K562 (cell line): ENCODE measurements around the gene CXCR5. TPM values are rescaled to one million over a fixed set of nuclear protein-coding genes. Genes with fewer than 3 reads are reported as not detected.

ENCODE experiments used
- ARID2 ChIP-seq: fragments of 450-650 bp; IDR thresholded peaks from 2 replicates; pipeline ENCODE4 v1.6.1; 2017; ENCODE audit warnings: antibody characterized with exemption, mild to moderate bottlenecking
- BRD4 ChIP-seq: fragments of 200-600 bp; sonication (generic); IDR thresholded peaks from 2 replicates; pipeline ENCODE4 v1.6.1; 2017; ENCODE audit warnings: inconsistent platforms
- GTF2F1 ChIP-seq: IDR thresholded peaks from 2 replicates; pipeline ENCODE4 v1.6.1; 2011; ENCODE audit warnings: low read depth, low read length, improper control_type of control experiment
- HEY1 ChIP-seq: fragments of 250-450 bp; sonication (Bioruptor Pico); IDR thresholded peaks from 2 replicates; pipeline ENCODE4 v1.5.0; 2020; ENCODE audit warnings: mild to moderate bottlenecking, moderate library complexity, borderline replicate concordance
- HMG20B ChIP-seq: fragments of 250-450 bp; sonication (Bioruptor Pico); IDR thresholded peaks from 2 replicates; pipeline ENCODE4 v1.5.0; 2021; ENCODE audit warnings: mild to moderate bottlenecking
- NFE2 ChIP-seq: IDR thresholded peaks from 2 replicates; pipeline ENCODE4 v1.6.1; 2014; ENCODE audit warnings: antibody characterized with exemption, low read depth
- PCBP1 ChIP-seq: fragments of 200-400 bp; formaldehyde crosslinking; IDR thresholded peaks from 2 replicates; pipeline ENCODE4 v1.6.1; 2018; ENCODE audit warnings: mild to moderate bottlenecking, low read depth, low read length; ENCODE audit not compliant: poor library complexity, severe bottlenecking
- SLC30A9 ChIP-seq: fragments of 250-450 bp; sonication (Bioruptor Pico); IDR thresholded peaks from 2 replicates; pipeline ENCODE4 v1.8.0; 2022; ENCODE audit warnings: mild to moderate bottlenecking, moderate library complexity
- SNRNP70 ChIP-seq: fragments of 200-400 bp; formaldehyde crosslinking; optimal IDR thresholded peaks from 2 replicates; pipeline ENCODE3; 2017; ENCODE audit warnings: low read depth, low read length
- ZNF77 ChIP-seq: fragments of 250-450 bp; sonication (Bioruptor Pico); IDR thresholded peaks from 2 replicates; pipeline ENCODE4 v1.5.0; 2020
- polyA plus RNA-seq, 8 experiments: library from polyadenylated mRNA; depleted of rRNA in 4 of 8; stranded (reverse) in 5 of 8; unstranded in 3 of 8; fragments of >200 nt; fragmentation: Nextera tagmentation in 2 of 8; fragmentation: Illumina TruSeq in 1 of 8; extraction: Ambion mirVana in 2 of 8; extraction: Trizol in 1 of 8; gene quantifications; 2 replicates each; pipeline versions ENCODE4 v1.2.1 to v1.2.3, GENCODE V29; 2011 to 2014; ENCODE audit warnings: inconsistent platforms in 1 of 8, missing spikeins in 1 of 8
- total RNA-seq, 7 experiments: library from RNA; depleted of rRNA in 6 of 7; stranded (reverse); fragments of >200 nt in 6 of 7; fragmentation: Illumina TruSeq in 2 of 7; extraction: Trizol in 2 of 7; gene quantifications; 2 replicates each; pipeline versions ENCODE4 v1.2.1 to v1.2.3, GENCODE V29; 2011 to 2021; ENCODE audit warnings: low replicate concordance in 1 of 7
- TF ChIP-seq, protein P1 (sequence below): fragments of 450-650 bp; IDR thresholded peaks from 2 replicates; pipeline ENCODE4 v1.6.1; 2014; ENCODE audit warnings: low read depth, mild to moderate bottlenecking, moderate library complexity, borderline replicate concordance
- TF ChIP-seq, protein P2 (sequence below): fragments of 250-450 bp; sonication (Bioruptor Pico); IDR thresholded peaks from 2 replicates; pipeline ENCODE4 v1.5.0; 2021
- TF ChIP-seq, protein P3 (sequence below): fragments of 200-800 bp; sonication (Bioruptor generic); IDR thresholded peaks from 2 replicates; pipeline ENCODE4 v1.6.1; 2016; ENCODE audit warnings: missing genetic modification characterization, missing compliant biosample characterization
- TF ChIP-seq, protein P4 (sequence below): fragments of 450-650 bp; formaldehyde crosslinking; IDR thresholded peaks from 2 replicates; pipeline ENCODE4 v1.4.0; 2020; ENCODE audit warnings: mild to moderate bottlenecking, moderate library complexity
- TF ChIP-seq, protein P5 (sequence below): fragments of 250-450 bp; sonication (Bioruptor Pico); IDR thresholded peaks from 2 replicates; pipeline ENCODE4 v1.6.1; 2021; ENCODE audit warnings: mild to moderate bottlenecking
- TF ChIP-seq, protein P6 (sequence below): sonication (generic); formaldehyde crosslinking; IDR thresholded peaks from 2 replicates; pipeline ENCODE4 v1.4.0; 2020; ENCODE audit warnings: mild to moderate bottlenecking, missing genetic modification reagents

Gene CXCR5
- total and polyA plus RNA-seq, 9 of the 15 experiments (the other 6 are each of a cell fraction or from before 2014, with no cell fraction given): 0.03 to 0.06 TPM; not detected in 7

DNA sequence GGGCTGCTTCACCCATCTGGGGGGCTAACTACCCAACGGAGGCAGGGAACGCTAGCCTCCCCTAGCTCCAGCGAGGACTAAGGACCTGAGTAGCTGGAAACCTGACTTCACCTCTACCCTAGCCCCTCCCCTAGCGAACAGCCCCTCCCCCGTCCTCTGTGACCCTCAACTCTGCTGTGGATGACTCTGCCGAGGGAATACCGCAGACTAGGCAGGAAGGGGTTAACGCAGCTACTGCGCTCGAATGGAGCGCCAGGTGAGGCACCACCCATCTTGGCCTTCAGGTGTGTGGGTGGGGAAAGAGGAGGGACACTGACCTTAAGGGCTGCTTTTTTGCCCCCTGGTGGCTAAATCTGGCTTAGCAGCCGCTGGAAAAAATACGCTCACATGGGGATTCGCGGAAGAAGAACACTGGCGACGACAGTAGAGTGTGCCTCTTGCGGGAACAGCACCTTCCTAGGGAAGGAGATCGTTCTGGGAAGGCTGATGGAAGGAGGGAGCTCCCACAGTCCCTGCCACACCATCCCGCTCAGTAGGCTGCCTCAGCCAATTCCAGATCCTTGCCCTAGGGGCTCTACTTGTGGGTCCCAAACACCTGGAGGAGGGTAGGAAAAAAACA, 46.5 kb downstream of the CXCR5 start (continued):
- TF ChIP-seq, protein P1, sequence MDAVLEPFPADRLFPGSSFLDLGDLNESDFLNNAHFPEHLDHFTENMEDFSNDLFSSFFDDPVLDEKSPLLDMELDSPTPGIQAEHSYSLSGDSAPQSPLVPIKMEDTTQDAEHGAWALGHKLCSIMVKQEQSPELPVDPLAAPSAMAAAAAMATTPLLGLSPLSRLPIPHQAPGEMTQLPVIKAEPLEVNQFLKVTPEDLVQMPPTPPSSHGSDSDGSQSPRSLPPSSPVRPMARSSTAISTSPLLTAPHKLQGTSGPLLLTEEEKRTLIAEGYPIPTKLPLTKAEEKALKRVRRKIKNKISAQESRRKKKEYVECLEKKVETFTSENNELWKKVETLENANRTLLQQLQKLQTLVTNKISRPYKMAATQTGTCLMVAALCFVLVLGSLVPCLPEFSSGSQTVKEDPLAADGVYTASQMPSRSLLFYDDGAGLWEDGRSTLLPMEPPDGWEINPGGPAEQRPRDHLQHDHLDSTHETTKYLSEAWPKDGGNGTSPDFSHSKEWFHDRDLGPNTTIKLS: no peak
- 0 out of 2 replicates have a peak, but pooled peaks have one; percentile 51 for TF ChIP-seq HEY1 (CRISPR knock-in tag)
- TF ChIP-seq, protein P2, sequence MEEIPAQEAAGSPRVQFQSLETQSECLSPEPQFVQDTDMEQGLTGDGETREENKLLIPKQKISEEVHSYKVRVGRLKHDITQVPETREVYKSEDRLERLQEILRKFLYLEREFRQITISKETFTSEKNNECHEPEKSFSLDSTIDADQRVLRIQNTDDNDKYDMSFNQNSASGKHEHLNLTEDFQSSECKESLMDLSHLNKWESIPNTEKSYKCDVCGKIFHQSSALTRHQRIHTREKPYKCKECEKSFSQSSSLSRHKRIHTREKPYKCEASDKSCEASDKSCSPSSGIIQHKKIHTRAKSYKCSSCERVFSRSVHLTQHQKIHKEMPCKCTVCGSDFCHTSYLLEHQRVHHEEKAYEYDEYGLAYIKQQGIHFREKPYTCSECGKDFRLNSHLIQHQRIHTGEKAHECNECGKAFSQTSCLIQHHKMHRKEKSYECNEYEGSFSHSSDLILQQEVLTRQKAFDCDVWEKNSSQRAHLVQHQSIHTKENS (CRISPR knock-in tag): no peak
- no peak for TF ChIP-seq PCBP1
- no peak for TF ChIP-seq SNRNP70
- no peak for TF ChIP-seq SLC30A9
- TF ChIP-seq GTF2F1: no peak
- TF ChIP-seq, protein P3, sequence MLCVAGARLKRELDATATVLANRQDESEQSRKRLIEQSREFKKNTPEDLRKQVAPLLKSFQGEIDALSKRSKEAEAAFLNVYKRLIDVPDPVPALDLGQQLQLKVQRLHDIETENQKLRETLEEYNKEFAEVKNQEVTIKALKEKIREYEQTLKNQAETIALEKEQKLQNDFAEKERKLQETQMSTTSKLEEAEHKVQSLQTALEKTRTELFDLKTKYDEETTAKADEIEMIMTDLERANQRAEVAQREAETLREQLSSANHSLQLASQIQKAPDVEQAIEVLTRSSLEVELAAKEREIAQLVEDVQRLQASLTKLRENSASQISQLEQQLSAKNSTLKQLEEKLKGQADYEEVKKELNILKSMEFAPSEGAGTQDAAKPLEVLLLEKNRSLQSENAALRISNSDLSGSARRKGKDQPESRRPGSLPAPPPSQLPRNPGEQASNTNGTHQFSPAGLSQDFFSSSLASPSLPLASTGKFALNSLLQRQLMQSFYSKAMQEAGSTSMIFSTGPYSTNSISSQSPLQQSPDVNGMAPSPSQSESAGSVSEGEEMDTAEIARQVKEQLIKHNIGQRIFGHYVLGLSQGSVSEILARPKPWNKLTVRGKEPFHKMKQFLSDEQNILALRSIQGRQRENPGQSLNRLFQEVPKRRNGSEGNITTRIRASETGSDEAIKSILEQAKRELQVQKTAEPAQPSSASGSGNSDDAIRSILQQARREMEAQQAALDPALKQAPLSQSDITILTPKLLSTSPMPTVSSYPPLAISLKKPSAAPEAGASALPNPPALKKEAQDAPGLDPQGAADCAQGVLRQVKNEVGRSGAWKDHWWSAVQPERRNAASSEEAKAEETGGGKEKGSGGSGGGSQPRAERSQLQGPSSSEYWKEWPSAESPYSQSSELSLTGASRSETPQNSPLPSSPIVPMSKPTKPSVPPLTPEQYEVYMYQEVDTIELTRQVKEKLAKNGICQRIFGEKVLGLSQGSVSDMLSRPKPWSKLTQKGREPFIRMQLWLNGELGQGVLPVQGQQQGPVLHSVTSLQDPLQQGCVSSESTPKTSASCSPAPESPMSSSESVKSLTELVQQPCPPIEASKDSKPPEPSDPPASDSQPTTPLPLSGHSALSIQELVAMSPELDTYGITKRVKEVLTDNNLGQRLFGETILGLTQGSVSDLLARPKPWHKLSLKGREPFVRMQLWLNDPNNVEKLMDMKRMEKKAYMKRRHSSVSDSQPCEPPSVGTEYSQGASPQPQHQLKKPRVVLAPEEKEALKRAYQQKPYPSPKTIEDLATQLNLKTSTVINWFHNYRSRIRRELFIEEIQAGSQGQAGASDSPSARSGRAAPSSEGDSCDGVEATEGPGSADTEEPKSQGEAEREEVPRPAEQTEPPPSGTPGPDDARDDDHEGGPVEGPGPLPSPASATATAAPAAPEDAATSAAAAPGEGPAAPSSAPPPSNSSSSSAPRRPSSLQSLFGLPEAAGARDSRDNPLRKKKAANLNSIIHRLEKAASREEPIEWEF (CRISPR knock-in tag): no peak
- TF ChIP-seq, protein P4, sequence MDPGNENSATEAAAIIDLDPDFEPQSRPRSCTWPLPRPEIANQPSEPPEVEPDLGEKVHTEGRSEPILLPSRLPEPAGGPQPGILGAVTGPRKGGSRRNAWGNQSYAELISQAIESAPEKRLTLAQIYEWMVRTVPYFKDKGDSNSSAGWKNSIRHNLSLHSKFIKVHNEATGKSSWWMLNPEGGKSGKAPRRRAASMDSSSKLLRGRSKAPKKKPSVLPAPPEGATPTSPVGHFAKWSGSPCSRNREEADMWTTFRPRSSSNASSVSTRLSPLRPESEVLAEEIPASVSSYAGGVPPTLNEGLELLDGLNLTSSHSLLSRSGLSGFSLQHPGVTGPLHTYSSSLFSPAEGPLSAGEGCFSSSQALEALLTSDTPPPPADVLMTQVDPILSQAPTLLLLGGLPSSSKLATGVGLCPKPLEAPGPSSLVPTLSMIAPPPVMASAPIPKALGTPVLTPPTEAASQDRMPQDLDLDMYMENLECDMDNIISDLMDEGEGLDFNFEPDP (CRISPR knock-in tag): no peak
- TF ChIP-seq, protein P5, sequence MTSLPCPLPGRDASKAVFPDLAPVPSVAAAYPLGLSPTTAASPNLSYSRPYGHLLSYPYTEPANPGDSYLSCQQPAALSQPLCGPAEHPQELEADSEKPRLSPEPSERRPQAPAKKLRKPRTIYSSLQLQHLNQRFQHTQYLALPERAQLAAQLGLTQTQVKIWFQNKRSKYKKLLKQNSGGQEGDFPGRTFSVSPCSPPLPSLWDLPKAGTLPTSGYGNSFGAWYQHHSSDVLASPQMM (CRISPR knock-in tag): no peak
- TF ChIP-seq ARID2: 0 out of 2 replicates have a peak, but pooled peaks have one; percentile 10
- TF ChIP-seq ZNF77 (CRISPR knock-in tag): no peak
- TF ChIP-seq HMG20B (CRISPR knock-in tag): no peak
- TF ChIP-seq, protein P6, sequence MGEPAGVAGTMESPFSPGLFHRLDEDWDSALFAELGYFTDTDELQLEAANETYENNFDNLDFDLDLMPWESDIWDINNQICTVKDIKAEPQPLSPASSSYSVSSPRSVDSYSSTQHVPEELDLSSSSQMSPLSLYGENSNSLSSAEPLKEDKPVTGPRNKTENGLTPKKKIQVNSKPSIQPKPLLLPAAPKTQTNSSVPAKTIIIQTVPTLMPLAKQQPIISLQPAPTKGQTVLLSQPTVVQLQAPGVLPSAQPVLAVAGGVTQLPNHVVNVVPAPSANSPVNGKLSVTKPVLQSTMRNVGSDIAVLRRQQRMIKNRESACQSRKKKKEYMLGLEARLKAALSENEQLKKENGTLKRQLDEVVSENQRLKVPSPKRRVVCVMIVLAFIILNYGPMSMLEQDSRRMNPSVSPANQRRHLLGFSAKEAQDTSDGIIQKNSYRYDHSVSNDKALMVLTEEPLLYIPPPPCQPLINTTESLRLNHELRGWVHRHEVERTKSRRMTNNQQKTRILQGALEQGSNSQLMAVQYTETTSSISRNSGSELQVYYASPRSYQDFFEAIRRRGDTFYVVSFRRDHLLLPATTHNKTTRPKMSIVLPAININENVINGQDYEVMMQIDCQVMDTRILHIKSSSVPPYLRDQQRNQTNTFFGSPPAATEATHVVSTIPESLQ (CRISPR knock-in tag): no peak
- TF ChIP-seq NFE2: no peak
- TF ChIP-seq BRD4: no peak
